GM21423 (cell line): ENCODE measurements around the gene CALB2.

Experiments
- ATAC-seq: cut with Tn5 transposase; IDR thresholded peaks from one replicate; pipeline ENCODE4 v1.9.1; 2021; ENCODE audit warnings: mild to moderate bottlenecking, moderate library complexity; ENCODE audit not compliant: unreplicated experiment

CALB2 gene

GRCh38 chr16:71424626-71425025 is 66.1 kb downstream of the CALB2 start:
- ATAC-seq: no peak

DNA sequence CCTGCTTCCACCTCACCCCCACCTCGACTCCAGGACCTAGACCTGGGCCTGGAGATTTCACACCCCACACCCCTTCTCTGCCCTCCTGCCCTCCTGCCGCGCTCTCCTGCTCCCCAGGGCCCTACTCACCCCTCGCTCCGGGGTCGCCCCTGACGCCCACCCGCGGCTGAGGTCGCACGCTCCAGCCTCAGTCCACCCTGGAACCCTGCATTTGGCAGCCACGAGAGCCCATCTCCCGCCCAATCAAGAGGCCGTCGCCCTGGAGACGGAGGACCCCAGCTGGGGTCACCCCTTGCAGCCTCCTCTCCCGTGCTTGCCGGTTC is 67.2 kb downstream of the CALB2 start:
- no peak for ATAC-seq

DNA sequence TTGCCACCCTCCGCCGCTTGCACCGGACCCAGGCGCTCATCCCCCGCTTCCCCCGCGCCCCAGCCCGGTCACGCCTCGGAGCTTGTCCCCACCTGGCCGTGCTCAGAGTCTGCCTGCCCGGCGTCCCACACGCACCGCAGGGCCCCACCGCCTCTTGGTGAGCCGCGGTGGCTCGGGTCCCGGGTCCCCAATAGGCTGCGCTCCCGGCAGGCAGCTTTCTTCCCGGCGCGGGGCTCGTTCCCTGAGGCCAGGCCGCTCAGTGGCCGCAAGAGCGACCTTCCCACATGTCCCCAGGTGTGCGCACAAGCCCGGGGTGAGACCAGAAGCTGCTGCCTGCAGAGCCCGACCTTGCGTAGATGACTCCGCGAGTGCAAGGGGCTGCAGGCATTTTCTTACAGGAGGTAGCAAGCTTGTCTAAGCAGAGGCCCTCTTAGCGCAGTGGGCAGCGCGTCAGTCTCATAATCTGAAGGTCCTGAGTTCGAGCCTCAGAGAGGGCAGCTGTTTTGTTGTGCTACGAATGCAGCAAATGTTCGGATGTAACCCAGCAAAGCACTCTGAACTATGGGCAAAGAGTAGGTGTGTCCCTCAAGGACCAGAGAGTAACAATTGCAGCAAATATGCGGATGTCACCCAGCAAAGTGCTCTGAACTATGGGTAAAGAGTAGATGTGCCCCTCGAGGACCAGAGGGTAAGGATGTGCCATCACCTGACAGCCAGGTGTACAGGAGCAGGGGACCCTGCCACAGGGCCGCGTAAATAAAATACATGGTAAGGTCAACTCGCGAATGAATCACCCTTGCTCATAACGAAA is 67.8 kb downstream of the CALB2 start:
- ATAC-seq: peak; percentile 61

- ATAC-seq: no peak
These were observed 68.5 kb downstream of the CALB2 start for GRCh38 chr16:71426880-71427615.

- no peak for ATAC-seq
These were observed 69.9 kb downstream of the CALB2 start for GRCh38 chr16:71428385-71428784.

DNA sequence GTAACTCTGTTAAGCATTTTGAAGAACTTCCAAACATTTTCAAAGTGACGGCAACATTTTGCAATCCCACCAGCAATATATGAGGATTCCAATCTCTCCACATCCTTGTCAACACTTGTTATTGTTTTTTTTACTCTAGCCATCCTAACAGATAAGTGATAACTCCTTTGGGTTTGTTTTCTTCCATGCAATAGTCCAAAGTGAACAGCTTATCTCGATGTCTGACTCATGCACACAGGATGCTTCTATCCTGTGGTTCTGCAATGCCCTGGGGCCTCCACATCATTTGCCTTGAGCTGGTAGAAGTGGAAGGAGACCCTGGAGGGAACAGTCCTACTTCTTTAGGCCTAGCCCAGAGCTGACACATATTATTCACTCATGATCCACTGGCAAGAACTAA is 70.4 kb downstream of the CALB2 start:
- no peak for ATAC-seq

GRCh38 chr16:71429581-71429980 is 71.1 kb downstream of the CALB2 start:
- ATAC-seq: no peak

DNA sequence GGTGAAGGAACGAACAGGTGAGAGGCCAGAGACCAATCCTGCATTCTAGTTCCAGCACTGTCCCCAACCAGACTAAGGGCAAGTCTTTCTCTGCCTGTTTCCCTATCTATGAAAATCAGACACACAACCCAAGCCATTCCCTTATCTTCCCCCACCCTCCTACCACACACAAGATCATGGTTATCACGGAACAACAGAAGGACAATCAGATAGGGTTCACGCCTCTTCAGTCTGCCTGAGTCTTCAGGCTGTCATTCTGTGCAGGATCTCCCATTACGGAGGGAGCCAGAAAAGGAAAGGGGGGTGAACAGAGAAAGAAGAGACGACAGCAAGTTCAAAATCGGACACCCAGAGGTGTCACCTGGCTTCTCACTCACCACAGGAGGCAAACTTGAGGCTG is 72.2 kb downstream of the CALB2 start:
- no peak for ATAC-seq

DNA sequence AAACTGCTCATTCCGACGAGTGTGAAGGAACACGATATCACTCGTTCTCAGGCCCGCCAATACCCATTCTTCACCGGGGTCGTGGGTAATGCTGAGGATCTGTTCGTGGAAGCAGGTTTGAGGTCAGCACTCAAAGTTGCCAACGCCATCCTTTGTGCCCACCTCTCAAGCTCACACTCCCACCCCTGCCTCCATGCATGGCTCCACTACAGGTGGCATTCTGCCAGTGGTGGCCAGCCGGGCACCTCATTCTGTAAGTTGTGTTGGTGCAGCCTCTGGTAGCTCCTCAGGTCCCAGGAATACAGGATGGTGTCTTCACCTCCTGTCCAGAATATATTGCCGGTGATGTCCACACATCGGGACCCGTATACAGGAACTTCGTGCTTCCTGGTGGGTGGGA is 72.7 kb downstream of the CALB2 start:
- no peak for ATAC-seq

DNA sequence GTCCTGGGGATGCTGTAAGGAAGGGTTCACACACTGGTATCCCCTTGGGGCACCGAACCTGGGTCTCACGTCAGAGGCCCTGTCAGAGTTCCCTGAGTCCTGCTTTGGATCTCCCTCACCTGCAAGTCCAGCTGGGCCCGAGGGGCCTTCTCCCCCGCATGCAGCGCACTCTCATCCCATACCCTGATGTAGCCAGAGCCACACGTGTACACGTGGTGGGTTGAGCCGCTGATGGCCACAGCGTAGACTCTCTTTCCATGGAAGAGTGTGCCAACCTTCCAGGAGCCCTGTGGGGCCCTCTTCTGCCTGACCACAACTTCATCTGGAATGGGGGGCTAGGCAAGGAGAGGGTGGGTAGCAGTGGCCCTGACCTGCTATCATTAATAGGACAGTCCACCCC is 73.5 kb downstream of the CALB2 start:
- no peak for ATAC-seq

- ATAC-seq: no peak
These were observed 74.4 kb downstream of the CALB2 start for GRCh38 chr16:71432906-71433305.

DNA sequence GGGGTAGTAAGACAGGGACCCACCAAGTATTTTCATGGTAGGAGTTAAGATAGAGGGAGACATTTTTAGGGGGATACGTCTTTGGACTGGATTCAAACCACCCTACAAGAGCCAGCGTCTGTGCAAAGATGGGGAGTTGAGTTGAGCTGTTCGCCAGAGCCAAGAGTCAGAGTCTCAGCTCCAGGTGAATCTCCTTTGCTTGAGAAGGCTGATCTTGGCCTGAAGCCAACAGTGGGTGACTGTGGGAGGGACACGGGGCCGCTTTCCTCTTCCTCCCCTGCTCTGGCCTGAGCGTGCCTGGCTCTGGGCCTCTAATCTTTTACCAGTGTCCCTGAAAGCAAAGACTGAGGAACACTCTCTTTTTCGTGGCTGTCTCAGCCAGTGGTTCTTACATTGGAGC is 78.0 kb downstream of the CALB2 start:
- ATAC-seq: no peak

- no peak for ATAC-seq
These were observed 81.0 kb downstream of the CALB2 start for GRCh38 chr16:71439523-71439922.
